Neural cell (in vitro differentiated cells): ENCODE measurements around the gene SYNE3. TPM values are rescaled to one million over a fixed set of nuclear protein-coding genes. Genes with fewer than 3 reads are reported as not detected.

Experiments used
- H2AFZ ChIP-seq: fragments of 200-600, 300-800 bp; sonication (generic), shearing (Covaris generic); 2 replicates; pipeline ENCODE4 v1.6.0; 2014; ENCODE audit warnings: low read depth, mild to moderate bottlenecking, antibody characterized with exemption, low read length, moderate library complexity
- H3F3A ChIP-seq: fragments of 200-600 bp; shearing (Covaris generic); 2 replicates; pipeline ENCODE4 v1.6.1; 2016; ENCODE audit warnings: mild to moderate bottlenecking, moderate library complexity, mixed read lengths, antibody characterized with exemption, low read length; ENCODE audit not compliant: insufficient read depth, poor library complexity, severe bottlenecking
- H3K27ac ChIP-seq: fragments of 200-600, 300-800 bp; sonication (generic), shearing (Covaris generic); 2 replicates; pipeline ENCODE4 v1.5.1; 2014; ENCODE audit warnings: mild to moderate bottlenecking, low read length, moderate library complexity
- H3K27me3 ChIP-seq: fragments of 300-800, 200-600 bp; sonication (generic), shearing (Covaris generic); 2 replicates; pipeline ENCODE4 v1.6.0; 2014; ENCODE audit warnings: mild to moderate bottlenecking, low read depth, low read length, moderate library complexity; ENCODE audit not compliant: insufficient read depth
- H3K36me3 ChIP-seq: fragments of 300-800, 200-600 bp; sonication (generic), shearing (Covaris generic); 2 replicates; pipeline ENCODE4 v1.5.1; 2014; ENCODE audit warnings: mild to moderate bottlenecking, antibody characterized with exemption, low read length, moderate library complexity; ENCODE audit not compliant: insufficient read depth
- H3K4me2 ChIP-seq: fragments of 300-800, 200-600 bp; sonication (generic), shearing (Covaris generic); 2 replicates; pipeline ENCODE4 v1.6.0; 2014; ENCODE audit warnings: mild to moderate bottlenecking, low read length
- H3K4me3 ChIP-seq: fragments of 300-800, 200-600 bp; sonication (generic), shearing (Covaris generic); 2 replicates; pipeline ENCODE4 v1.5.1; 2014; ENCODE audit warnings: mild to moderate bottlenecking, low read length, moderate library complexity
- H3K79me2 ChIP-seq: fragments of 200-600 bp; shearing (Covaris generic); replicated peaks from 2 replicates; pipeline ENCODE4 v1.6.0; 2014; ENCODE audit warnings: mild to moderate bottlenecking, low read length, moderate library complexity; ENCODE audit not compliant: insufficient read depth
- H3K9ac ChIP-seq: fragments of 300-800, 200-600 bp; sonication (generic), shearing (Covaris generic); 2 replicates; pipeline ENCODE4 v1.6.1; 2016; ENCODE audit warnings: mild to moderate bottlenecking, low read length, mixed read lengths
- H3K9me2 ChIP-seq: fragments of 200-600 bp; shearing (Covaris generic); 2 replicates; pipeline ENCODE4 v1.6.1; 2016; ENCODE audit warnings: mild to moderate bottlenecking, low read length, mixed read lengths; ENCODE audit not compliant: insufficient read depth
- H3K9me3 ChIP-seq: fragments of 200-600, 300-800 bp; sonication (generic), shearing (Covaris generic); 2 replicates; pipeline ENCODE4 v1.6.1; 2016; ENCODE audit warnings: mild to moderate bottlenecking, mixed run types, low read length, moderate library complexity, mixed read lengths
- H4K20me1 ChIP-seq: fragments of 200-600 bp; shearing (Covaris generic); 2 replicates; pipeline ENCODE4 v1.6.1; 2016; ENCODE audit warnings: mild to moderate bottlenecking, mixed run types; ENCODE audit not compliant: insufficient read depth
- CTCF ChIP-seq: fragments of 450-650 bp; IDR thresholded peaks from 2 replicates; pipeline ENCODE4 v1.5.1; 2014; ENCODE audit warnings: antibody characterized with exemption, mild to moderate bottlenecking, moderate library complexity; ENCODE audit not compliant: poor library complexity, severe bottlenecking
- EP300 ChIP-seq: fragments of 450-650 bp; conservative IDR thresholded peaks from 2 replicates; pipeline ENCODE4 v1.6.1; 2014; ENCODE audit warnings: antibody characterized with exemption, mild to moderate bottlenecking, moderate library complexity; ENCODE audit not compliant: poor library complexity, severe bottlenecking
- EZH2 ChIP-seq: fragments of 200-600, 300-800 bp; shearing (Covaris generic), sonication (generic); IDR thresholded peaks from 2 replicates; pipeline ENCODE4 v1.6.1; 2014; ENCODE audit warnings: antibody characterized with exemption, low read length, borderline replicate concordance, mild to moderate bottlenecking; ENCODE audit not compliant: insufficient read depth, poor library complexity, severe bottlenecking
- MXI1 ChIP-seq: fragments of 450-650 bp; conservative IDR thresholded peaks from 2 replicates; pipeline ENCODE4 v1.6.1; 2014; ENCODE audit warnings: antibody characterized with exemption, mild to moderate bottlenecking; ENCODE audit not compliant: poor library complexity, severe bottlenecking
- POLR2AphosphoS5 ChIP-seq: IDR thresholded peaks from 2 replicates; pipeline ENCODE4 v1.6.1; 2012
- RAD21 ChIP-seq: fragments of 450-650 bp; conservative IDR thresholded peaks from 2 replicates; pipeline ENCODE4 v1.6.1; 2014; ENCODE audit warnings: antibody characterized with exemption, mild to moderate bottlenecking, moderate library complexity
- REST ChIP-seq: IDR thresholded peaks from 2 replicates; pipeline ENCODE4 v1.6.1; 2012; ENCODE audit warnings: borderline replicate concordance
- SMC3 ChIP-seq: fragments of 450-650 bp; conservative IDR thresholded peaks from 2 replicates; pipeline ENCODE4 v1.6.1; 2014; ENCODE audit warnings: antibody characterized with exemption, mild to moderate bottlenecking, moderate library complexity; ENCODE audit not compliant: poor library complexity
- TAF1 ChIP-seq: IDR thresholded peaks from 2 replicates; pipeline ENCODE4 v1.6.1; 2012; ENCODE audit warnings: low read depth
- polyA plus RNA-seq: library from polyadenylated mRNA; depleted of rRNA; stranded (reverse); fragments of >200 nt; gene quantifications from 2 replicates; pipeline ENCODE4 v1.2.3, GENCODE V29; 2014

SYNE3 gene
- polyA plus RNA-seq, 1 donor from 2014 or later, result 0.35 TPM

- no peaks in the 10 kb centered on the region for H4K20me1 ChIP-seq
Measured at GRCh38 chr14:95540236-95540855, 23.9 kb upstream of the SYNE3 start.

More at GRCh38 chr14:95540236-95540855, 23.9 kb upstream of the SYNE3 start:
- Histone ChIP-seq H3K9ac (no peak overlapping the region), H3K9me3 (no peaks in the 10 kb centered on the region), H3K79me2 (peaks cover 75% of the 10 kb centered on the region), H3K27me3 (no peaks in the 10 kb centered on the region), H3K9me2 (no peaks in the 10 kb centered on the region), H3K36me3 (no peaks in the 10 kb centered on the region), H3K27ac (no peak overlapping the region), H3F3A (no peaks in the 10 kb centered on the region), H3K4me3 (no peak overlapping the region), H2AFZ (no peak overlapping the region), H3K4me2 (no peak overlapping the region)
- TF ChIP-seq EP300 (no peak), SMC3 (no peak), EZH2 (no peak), MXI1 (no peak), RAD21 (no peak), CTCF (no peak), REST (no peak), TAF1 (no peak), POLR2AphosphoS5 (no peak)
